Measurements from ENCODE around the gene MYO5C. TPM values are rescaled to one million over a fixed set of nuclear protein-coding genes. Genes with fewer than 3 reads are reported as not detected.

Gene MYO5C
- total RNA-seq, 3 donors from 2014 or later, result 16.6 to 71.3 (median 51.5) TPM

GRCh38 chr15:52284164-52284563 is 11.4 kb downstream of the MYO5C start:
- Histone ChIP-seq H3K27me3 (no peaks in the 10 kb centered on the region), H3K9me3 (no peaks in the 10 kb centered on the region), H3K4me3 (no peak overlapping the region), H3K4me1 (no peaks in the 10 kb centered on the region), H3K27ac (no peak overlapping the region), H3K36me3 (no peaks in the 10 kb centered on the region)
- no peak for DNase-seq (ENCODE audit: low spot score in 2 of 2)
- intact Hi-C loops (cut with DNase I; ENCODE audit: low total_unique reads), result no loop called here
- TF ChIP-seq POLR2A (IDR thresholded peaks at IDR 0.05) (no peak), CTCF (IDR thresholded peaks at IDR 0.05) (no peak), POLR2AphosphoS5 (IDR thresholded peaks at IDR 0.05) (no peak)

- no peak for TF ChIP-seq POLR2A (IDR thresholded peaks at IDR 0.05)
- no peak for TF ChIP-seq POLR2AphosphoS5 (IDR thresholded peaks at IDR 0.05)
- TF ChIP-seq CTCF (IDR thresholded peaks at IDR 0.05), result no peak
- no peaks in the 10 kb centered on the region for H3K36me3 ChIP-seq
- H3K9me3 ChIP-seq, result no peaks in the 10 kb centered on the region
- H3K27ac ChIP-seq, result no peak overlapping the region
- H3K4me3 ChIP-seq, result no peak overlapping the region
- no peak for DNase-seq (ENCODE audit: low spot score in 2 of 2)
- no peaks in the 10 kb centered on the region for H3K27me3 ChIP-seq
- no peaks in the 10 kb centered on the region for H3K4me1 ChIP-seq
- intact Hi-C loops (cut with DNase I; ENCODE audit: low total_unique reads), result no loop called here
These were observed 12.3 kb downstream of the MYO5C start for GRCh38 chr15:52283281-52283680.

GRCh38 chr15:52282418-52282817 is 13.2 kb downstream of the MYO5C start:
- no peak for DNase-seq (ENCODE audit: low spot score in 2 of 2)
- no peak for TF ChIP-seq CTCF (IDR thresholded peaks at IDR 0.05)
- no peak for TF ChIP-seq POLR2AphosphoS5 (IDR thresholded peaks at IDR 0.05)
- TF ChIP-seq POLR2A (IDR thresholded peaks at IDR 0.05), result no peak
- no peaks in the 10 kb centered on the region for H3K36me3 ChIP-seq
- no peaks in the 10 kb centered on the region for H3K9me3 ChIP-seq
- no peak overlapping the region for H3K4me3 ChIP-seq
- H3K4me1 ChIP-seq, result no peaks in the 10 kb centered on the region
- intact Hi-C loops (cut with DNase I; ENCODE audit: low total_unique reads), result no loop called here
- no peak overlapping the region for H3K27ac ChIP-seq
- H3K27me3 ChIP-seq, result no peaks in the 10 kb centered on the region

- peak overlapping the region in 1 of 2 donors; percentile 9 for H3K27ac ChIP-seq
These were observed 14.2 kb downstream of the MYO5C start for GRCh38 chr15:52281085-52282035.

More at GRCh38 chr15:52281085-52282035, 14.2 kb downstream of the MYO5C start:
- Histone ChIP-seq H3K36me3 (no peaks in the 10 kb centered on the region), H3K4me3 (no peak overlapping the region), H3K9me3 (no peaks in the 10 kb centered on the region), H3K27me3 (no peaks in the 10 kb centered on the region), H3K4me1 (no peaks in the 10 kb centered on the region)
- intact Hi-C loops (cut with DNase I; ENCODE audit: low total_unique reads), result no loop called here
- no peak for TF ChIP-seq POLR2AphosphoS5 (IDR thresholded peaks at IDR 0.05)
- TF ChIP-seq CTCF (IDR thresholded peaks at IDR 0.05), result no peak
- no peak for TF ChIP-seq POLR2A (IDR thresholded peaks at IDR 0.05)
- peak in 1 of 2 donors; percentile 75 for DNase-seq (ENCODE audit: low spot score in 2 of 2)

Measured in breast epithelium (tissue), 4 donors.